Embryonic facial prominence (tissue), 1 donor: Measurements from ENCODE around the gene KLRC4.
"Not testable (repeated sequence)": the region's sequence is repeated elsewhere in the genome, so short reads cannot be mapped to it uniquely, and the experiment has no call there.

ENCODE experiments used
- DNase-seq: peaks from one replicate; pipeline ENCODE4 v3.0.0-alpha.2; 2016; ENCODE audit errors: extremely low spot score

The KLRC4 gene

DNA sequence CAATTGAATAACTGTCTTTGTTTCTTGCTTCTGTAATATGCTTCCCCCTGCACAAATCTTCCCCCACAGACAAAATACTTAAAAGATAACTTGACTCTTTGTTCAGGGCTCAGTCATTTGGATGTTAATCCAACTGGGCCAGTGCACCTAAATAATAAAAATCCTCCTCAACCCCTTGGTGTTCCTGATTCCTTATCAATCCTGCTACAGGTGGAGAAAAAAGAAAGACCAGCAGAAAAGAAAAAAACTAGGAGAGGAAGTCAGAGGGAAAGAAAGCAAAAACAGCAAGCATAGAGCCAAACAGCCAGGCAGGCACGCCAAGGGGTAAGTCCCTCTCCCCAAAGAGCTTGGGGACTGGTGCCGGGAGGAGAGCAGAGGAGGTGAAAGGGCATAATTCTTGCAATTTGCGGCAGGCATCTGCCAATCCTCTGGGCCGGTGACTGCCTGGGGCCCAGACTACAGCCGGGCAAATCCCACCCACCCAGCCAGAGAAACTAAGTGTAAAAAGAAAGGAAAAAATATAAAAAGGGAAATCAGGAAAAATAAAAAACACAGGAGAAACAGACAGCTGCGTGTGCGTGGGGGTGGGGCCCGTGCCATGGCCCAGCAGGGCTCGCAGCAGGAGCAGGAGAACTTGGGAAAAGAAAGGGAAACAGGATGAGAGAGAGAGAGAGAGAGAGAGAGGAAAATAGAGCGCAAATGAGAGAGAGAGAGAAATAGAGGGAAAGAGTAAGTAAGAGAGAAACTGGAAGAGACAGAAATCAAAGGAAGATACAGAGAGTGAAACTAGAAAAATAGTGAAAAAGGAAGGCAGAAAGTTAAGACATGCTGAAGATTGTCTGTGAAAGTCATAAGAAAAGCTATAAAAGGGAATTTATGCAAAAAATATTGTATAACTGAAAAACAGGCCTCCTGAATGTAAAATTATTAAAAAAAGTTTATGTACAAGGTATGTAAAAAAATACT lies 41.1 kb downstream of the KLRC4 start:
- DNase-seq, result no peak

DNA sequence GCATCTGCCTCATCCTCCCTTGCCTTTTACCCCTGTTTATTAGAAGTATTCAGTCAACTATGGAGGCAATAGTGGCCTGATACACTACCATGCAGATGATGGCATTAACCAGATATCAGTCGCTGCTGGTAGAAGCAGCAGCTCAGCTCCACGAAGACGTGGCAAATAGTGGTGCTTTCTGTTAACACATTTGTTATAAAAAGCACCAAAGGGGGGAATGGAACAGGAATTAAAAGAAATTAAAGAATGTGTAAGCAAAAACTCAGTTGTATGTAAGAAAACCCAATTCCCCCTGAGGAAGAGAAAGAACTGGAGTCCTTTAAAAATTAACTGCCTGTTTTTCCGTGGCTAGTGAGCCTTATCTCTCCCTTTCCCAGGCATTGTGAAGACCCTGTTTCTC lies 41.8 kb downstream of the KLRC4 start:
- not testable (repeated sequence) for DNase-seq

DNA sequence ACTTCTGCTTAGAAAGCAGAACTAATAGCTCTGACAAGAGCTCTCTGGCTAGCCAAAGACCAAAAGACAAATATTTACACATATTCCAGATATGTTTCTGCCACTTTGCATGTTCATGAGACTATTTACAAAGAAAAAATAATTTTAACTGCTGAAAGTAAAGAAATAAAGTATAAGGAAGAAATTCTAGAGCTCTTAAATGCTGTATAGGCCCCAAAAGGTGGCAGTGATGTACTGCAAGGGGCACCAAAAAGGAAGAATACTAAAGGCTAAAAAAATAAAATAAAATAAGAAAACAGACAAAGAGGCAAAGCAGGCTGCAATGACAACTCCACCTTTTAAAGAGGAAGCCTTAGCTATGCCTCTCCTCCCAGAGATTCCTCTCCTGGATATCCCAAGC lies 42.7 kb downstream of the KLRC4 start:
- peak; percentile 67 for DNase-seq

DNA sequence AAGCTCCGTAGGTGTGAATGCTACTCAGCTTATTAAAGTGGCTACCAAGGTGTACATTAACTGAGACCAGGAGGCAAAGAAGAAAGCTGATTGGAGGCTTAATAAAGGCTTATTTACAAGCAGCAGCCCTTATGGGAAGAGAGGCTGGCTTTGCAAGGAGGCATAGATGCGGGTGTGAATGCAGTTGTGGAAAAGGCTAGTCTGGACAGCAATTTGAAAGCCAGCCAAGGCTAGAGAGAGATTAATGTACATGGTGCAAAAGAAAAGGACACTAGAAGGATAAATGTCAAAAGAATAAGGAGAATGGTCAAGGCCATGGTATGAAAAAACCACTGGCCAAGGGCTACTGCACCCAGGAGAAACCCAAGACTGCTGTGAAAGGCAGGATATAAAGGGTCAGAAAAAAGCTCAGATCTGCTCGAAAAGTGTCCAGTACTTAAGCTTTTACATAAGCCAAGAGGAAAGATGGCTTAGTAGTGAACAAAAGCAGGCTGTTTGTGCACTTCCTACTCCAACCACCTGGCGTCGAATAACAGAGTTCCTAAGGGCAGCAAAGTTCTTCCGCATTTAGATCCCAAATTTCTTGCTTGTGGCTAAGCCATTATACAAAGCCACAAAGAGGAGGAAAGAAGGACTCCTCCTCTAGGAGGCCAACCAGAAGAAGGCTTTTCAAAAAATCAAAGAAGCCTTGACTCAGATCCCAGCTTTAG lies 43.7 kb downstream of the KLRC4 start:
- no peak for DNase-seq

DNA sequence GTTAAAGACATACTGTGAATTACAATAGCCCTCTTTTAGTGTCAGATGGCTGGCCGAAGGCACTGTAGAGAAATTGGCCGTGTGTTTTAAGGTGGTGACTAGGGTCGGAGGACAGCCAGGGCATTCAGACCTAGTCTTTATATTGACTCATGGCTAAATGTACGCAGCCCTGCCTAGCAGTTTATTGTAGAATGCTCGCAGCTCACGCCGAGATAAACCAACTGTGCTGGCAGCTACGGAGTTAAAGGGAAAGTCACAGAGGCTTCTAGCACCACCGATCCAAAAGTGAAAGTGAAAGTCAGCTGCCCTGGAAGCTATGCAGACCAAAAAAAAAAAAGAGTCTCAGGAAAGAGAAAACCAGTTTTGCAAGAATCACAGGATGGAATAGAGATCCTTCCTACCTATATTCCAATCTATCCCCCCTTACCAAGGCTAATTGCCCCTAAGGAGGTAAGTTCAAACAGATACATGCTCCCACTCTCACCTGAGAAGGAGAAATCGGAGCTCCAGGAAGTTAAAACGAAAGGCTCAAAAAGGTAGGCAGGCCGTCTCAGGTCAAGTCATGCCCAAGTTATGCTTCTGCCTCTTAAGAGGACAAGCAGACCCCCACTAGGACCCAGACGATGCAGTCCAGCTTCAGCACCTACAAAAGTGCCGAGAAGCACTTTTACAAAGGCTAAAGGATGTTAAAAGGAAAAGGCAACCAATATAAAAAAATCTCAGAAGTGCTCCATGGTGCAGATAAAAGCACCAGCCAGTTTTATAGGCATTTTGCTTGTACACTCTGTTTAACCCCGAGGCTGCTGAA lies 44.5 kb downstream of the KLRC4 start:
- DNase-seq, result peak; percentile 80

DNA sequence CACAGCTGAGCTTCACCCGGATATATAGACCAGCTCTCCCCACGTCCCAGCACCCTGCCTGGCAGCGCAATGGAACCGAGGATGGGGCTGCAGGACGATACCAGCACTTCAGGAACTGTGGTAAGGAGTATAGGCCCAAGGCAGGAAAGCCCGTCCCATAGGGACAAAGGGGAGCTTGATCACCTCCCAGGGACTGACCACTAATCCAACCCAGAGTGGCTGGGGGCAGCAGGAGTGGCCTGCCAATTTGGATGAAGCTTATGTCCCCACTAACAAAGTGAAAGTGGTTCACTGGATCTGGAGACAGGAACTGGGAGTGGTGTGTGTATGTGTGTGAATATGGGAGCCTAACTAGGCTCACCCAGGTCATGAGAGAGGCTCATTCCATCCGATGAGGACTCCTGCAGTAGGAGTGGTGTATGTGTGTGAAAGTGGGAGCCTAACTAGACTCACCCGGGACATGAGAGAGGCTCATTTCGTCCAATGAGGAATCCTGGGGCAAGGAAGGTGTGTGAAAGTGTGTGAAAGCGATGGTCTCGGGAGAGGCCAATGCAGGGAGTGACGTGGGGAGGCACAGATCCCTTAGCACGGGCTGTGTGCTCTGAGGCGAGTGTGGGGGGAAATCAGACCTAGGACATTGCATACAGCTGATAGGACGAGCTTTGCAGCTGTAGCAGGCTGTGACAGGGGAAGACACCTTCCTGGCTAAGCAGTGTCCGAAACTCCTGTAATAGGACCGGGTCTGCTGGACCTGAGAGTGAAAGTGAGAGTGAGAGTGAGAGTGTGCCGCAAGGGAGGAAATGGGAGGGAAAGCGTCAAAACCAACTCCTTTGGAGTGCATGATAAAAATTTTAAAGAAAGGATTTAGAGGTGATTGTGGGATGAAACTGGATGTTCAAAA lies 45.4 kb downstream of the KLRC4 start:
- no peak for DNase-seq

DNA sequence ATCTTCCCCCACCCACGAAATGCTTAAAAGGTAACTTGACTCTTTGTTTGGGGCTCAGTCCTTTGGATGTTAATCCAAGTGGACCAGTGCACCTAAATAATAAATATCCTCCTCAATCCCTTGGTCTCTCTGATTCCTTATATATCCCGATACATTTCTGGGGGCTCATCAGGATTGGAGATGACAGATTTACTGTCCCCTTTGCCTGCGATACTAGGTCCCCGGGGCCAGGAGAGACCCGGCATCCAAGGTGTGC lies 46.0 kb downstream of the KLRC4 start:
- DNase-seq, result no peak

DNA sequence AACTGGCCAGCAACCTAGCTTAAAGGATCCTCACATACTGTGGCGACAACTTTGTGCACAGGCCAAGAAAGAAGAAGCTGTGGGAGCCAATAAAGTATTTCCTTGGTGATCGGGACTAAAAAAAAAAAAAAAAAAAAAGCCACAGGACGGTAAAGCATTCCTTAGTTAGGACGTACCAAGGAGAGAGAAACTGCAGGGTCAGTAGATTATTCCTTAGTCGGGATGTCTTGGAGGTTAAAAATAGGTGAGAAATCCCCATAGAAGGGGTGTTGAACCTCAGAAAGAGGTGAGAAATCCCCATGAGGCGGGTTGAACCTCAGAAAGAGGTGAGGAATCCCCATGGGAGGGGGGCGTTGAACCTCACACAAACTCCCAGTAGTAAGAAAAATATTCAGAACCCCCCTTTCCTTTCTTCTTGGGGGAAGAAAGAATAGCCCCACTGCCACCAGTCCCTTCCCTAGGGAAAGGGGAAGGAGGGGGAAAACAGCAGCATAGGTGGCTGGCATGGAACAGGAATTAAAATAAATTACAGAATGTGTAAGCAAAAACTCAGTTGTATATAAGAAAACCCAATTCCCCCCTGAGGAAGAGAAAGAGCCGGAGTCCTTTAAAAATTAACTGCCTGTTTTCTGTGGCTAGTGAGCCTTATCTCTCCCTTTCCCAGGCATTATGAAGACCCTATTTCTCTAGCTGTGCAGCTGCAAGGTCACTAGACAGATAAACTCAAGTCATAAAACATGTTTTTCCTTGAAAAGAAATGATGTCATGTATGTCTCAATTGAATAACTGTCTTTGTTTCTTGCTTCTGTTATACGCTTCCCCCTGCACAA lies 46.5 kb downstream of the KLRC4 start:
- DNase-seq, result no peak

DNA sequence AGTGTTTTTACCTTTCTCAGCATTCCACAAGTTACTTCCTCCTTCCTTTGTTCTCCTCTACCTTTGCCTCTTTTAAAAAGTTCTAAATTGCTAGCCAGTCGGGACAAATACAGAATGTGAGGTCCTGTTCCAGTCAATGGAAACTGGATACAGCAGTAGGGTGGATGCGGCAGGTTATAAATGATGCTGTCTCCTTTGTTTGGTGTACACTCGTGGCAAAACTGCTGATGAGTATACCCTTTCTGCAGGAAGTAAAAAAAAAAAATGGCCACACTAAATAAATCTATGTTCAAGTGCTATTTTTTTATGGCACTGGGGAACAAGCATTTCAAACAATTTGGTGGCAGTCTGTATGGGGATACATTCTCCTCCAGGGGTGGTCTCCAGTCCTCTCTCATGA lies 47.2 kb downstream of the KLRC4 start:
- DNase-seq, result no peak

DNA sequence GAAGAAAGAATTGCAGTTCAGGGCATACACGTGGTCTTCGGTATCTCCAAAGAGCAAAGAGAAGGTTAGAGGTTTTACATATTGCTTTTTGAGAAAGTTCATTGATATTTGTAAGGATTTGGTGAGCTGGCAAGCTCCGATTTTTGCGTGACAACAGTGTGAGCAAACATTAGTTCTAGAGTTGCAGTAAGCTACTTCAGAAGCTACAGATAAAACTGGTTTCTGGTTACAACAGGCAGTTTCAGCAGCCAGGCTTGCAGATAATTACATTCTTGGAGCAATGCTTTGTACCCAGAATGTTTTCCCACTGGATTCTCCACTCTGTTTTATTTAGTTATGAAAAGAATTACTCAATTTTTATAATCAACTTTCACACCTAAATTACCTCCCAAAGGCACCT lies 47.9 kb downstream of the KLRC4 start:
- peak; percentile 7 for DNase-seq

DNA sequence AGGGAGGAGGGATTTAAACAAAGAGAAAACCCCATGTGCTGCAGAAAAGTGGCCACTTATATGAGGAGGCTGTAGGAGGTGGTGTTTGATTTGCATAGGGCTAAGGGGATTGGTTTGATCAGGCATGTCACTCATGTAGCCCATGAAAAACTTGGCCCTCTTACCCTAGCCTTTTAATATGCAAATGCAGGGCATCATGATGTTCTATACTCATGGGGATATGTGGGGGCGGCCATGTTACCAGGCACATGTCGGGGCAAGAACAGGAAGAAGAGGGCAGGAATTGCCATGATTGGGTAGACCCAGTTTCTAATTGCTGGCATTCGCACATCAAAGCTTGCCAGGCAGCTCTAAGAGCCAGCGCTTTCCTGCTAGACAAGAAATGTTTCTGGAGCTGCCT lies 48.5 kb downstream of the KLRC4 start:
- no peak for DNase-seq

DNA sequence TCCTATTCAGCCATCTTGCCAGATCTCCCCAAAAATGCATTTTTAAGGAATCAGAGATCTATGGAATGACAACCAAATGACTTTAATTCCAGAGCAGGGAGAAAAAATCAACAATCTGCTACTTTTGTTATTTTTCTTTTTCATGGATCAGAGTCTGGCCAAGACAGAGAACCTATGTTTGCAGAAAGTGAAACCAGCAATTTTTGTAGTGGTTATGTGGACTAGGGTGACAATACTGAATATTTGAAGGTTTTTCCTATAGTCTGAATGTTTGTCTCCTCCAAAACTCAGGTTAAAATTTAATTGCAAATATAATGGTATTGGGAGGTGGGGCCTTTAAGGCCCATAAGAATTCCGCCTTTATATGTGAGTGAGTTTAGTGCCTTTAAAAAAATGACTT lies 50.6 kb downstream of the KLRC4 start:
- no peak for DNase-seq

DNA sequence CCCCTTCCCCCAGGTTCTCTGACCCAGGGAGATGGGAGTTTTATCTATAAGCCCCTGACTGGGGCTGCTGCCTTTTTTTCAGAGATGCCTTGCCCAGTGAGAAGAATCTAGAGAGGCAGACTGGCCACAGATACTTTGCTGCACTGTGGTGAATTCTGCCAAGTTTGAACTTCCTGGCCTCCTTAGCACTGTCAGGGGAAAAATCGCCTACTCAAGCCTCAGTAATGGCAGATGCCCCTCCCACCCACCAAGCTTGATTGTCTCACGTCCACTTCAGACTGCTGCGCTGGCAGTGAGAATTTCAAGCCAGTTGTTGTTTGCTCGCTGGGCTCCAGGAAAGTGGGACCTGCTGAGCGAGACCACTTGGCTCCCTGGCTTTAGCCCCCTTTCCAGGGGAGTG lies 51.4 kb downstream of the KLRC4 start:
- DNase-seq, result no peak
